Heart left ventricle (tissue), 16 donors: ENCODE data around the gene UQCR11. TPM values are rescaled to one million over a fixed set of nuclear protein-coding genes. Genes with fewer than 3 reads are reported as not detected.

Source experiments
- ATAC-seq, 4 donors: fragments of 200-7000 bp; cut with Tn5 transposase; one replicate each; pipeline ENCODE4 v1.9.1; 2020 to 2022; ENCODE audit warnings: moderate library complexity in 4 of 4, mild to moderate bottlenecking in 3 of 4, moderate number of reproducible peaks in 1 of 4
- DNase-seq, 5 donors: peaks; one replicate each; pipeline ENCODE4 v3.0.0-alpha.2; 2020
- H3K27ac ChIP-seq, 12 donors: fragments of 200-600 bp; sonication (generic) in 4 of 12; one replicate each; pipeline versions ENCODE4 v1.5.0 to v1.8.0; 2016 to 2022; ENCODE audit warnings: mild to moderate bottlenecking in 2 of 12
- H3K27me3 ChIP-seq, 9 donors: fragments of 200-600 bp; sonication (generic) in 2 of 9; one replicate each; pipeline versions ENCODE4 v1.5.1 to v1.8.0; 2016 to 2022; ENCODE audit warnings: mild to moderate bottlenecking in 3 of 9
- H3K36me3 ChIP-seq, 9 donors: fragments of 200-600 bp; sonication (generic) in 2 of 9; one replicate each; pipeline versions ENCODE4 v1.5.0 to v1.8.0; 2018 to 2022; ENCODE audit warnings: mild to moderate bottlenecking in 2 of 9
- H3K4me1 ChIP-seq, 12 donors: fragments of 200-600 bp; sonication (generic) in 4 of 12; one replicate each; pipeline versions ENCODE4 v1.5.0 to v1.8.0; 2016 to 2022; ENCODE audit warnings: mild to moderate bottlenecking in 3 of 12
- H3K4me3 ChIP-seq, 12 donors: fragments of 200-600 bp; sonication (generic) in 4 of 12; one replicate each; pipeline versions ENCODE4 v1.5.0 to v1.8.0; 2017 to 2022; ENCODE audit warnings: mild to moderate bottlenecking in 9 of 12, moderate library complexity in 4 of 12
- H3K9me3 ChIP-seq, 12 donors: fragments of 200-600 bp; sonication (generic) in 4 of 12; one replicate each; pipeline versions ENCODE4 v1.5.0 to v1.8.0; 2016 to 2022; ENCODE audit warnings: mild to moderate bottlenecking in 1 of 12
- POLR2A ChIP-seq, 2 donors: fragments of 450-650 bp; IDR thresholded peaks; one replicate each; pipeline ENCODE4 v1.6.1; 2017; ENCODE audit warnings: antibody characterized with exemption in 2 of 2, mild to moderate bottlenecking in 2 of 2, moderate library complexity in 2 of 2
- WGBS, 4 donors: extraction: QIAGEN DNeasy Blood & Tissue Kit in 2 of 4; methylation state at CpG; one replicate each; pipeline versions ENCODE4 v1.1.5 to v1.1.7; 2013 to 2018; 5-methylcytosine and 5-hydroxymethylcytosine counted together
- intact Hi-C, 10 donors: fragments of 100-400 bp; cut with DNase I; formaldehyde crosslinking; loops; one replicate each; pipeline versions ENCODE4 v1.11.1 to v1.14.2; 2022
- polyA plus RNA-seq, 2 donors: library from polyadenylated mRNA; stranded (reverse); fragments of 200-250 nt; gene quantifications; one replicate each; pipeline ENCODE4 v1.2.3, GENCODE V29; 2013
- total RNA-seq, 9 donors: library from RNA; depleted of rRNA in 2 of 9; stranded (reverse); fragments of >200 nt in 2 of 9; fragmentation: NEBNext Ultra II Directional in 3 of 9; extraction: Animal tissue kit (Norgen Biotek cat#: 25700) in 3 of 9; gene quantifications; one replicate each; pipeline versions ENCODE4 v1.1.0 to v1.2.4, GENCODE V29; 2016 to 2023
- TF ChIP-seq, protein P1 (sequence below), 12 donors: fragments of 200-600 bp; sonication (generic) in 4 of 12; IDR thresholded peaks; one replicate each; pipeline versions ENCODE4 v1.5.0 to v1.8.0; 2018 to 2022; ENCODE audit warnings: antibody characterized with exemption in 12 of 12, mild to moderate bottlenecking in 5 of 12
- donor health status: ischemic (EF 13 %, LVEDD 7.1; RV severe dilation, severe dysfunction).
- donor health status: healthy with polysubstance abuse.
- donor health status: DM: no; HTN: yes; CAD: no.
- donor health status: DM: no; HTN: no; CAD: no.
- donor health status: ischemic (EF 25% LVEDD 6.9; RV normal size, moderate dysfunction).
- donor health status: ischemic (EF 25% LVEDD 5.7; RV mildly dilated, moderate dysfunction).
- donor health status: healthy.
- donor health status: DM: yes; HTN: yes; CAD: no.
- donor health status: ischemic (EF 35%, LVEDD 5.7; RV mildly dilated, moderate dysfunction).
- donor health status: nonischemic (EF 11% LVEDD 7.7; RV severe dilation, severe dysfunction).
- donor health status: DM: yes; HTN: yes; CAD: no.
- donor health status: PGD.
- donor health status: ischemic (EF 29% LVEDD 5.4; RV normal size, mild dysfunction).
- donor health status: nonischemic (EF 23%, LVEDD 6.1; RV moderate dilation, normal function).

UQCR11 gene
- total and polyA plus RNA-seq, 11 donors = 170 to 982 (median 671) TPM

DNA sequence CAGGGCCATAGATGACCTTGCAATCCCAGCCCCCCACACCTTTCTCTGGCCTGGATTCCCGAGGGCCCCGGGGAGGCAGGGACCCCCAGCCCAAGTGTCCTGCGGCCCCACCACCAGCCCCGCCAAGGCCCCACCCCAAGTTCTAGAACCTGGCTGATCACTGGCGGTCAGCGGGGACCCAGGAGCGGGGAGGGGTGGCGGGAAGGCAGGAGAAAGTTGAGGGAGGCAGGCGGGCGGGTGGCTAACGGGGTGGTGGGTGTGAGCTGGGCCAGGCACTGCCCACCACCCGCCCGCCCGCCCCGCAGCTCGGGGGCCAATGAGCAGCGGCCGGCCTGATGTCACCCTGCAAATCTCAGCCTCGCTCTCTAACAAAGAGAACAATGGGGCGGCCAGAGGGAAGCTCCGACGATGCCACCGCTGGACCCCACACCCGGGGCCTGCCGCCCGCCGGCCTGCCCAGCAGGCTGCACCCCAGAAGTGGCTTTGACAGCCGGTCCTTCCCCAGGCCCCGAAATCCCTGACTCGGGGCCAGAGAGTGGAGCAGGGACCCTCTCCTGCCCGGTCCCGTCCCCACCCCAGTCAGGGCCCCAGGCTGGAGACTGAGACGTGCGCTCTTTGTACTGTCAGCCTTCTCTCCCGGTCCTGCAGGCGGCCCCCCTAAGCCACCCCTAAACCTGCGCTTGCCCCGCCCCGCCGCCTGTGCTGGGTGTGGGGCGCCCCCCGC lies 38.7 kb downstream of the UQCR11 start:
- TF ChIP-seq, protein P1, sequence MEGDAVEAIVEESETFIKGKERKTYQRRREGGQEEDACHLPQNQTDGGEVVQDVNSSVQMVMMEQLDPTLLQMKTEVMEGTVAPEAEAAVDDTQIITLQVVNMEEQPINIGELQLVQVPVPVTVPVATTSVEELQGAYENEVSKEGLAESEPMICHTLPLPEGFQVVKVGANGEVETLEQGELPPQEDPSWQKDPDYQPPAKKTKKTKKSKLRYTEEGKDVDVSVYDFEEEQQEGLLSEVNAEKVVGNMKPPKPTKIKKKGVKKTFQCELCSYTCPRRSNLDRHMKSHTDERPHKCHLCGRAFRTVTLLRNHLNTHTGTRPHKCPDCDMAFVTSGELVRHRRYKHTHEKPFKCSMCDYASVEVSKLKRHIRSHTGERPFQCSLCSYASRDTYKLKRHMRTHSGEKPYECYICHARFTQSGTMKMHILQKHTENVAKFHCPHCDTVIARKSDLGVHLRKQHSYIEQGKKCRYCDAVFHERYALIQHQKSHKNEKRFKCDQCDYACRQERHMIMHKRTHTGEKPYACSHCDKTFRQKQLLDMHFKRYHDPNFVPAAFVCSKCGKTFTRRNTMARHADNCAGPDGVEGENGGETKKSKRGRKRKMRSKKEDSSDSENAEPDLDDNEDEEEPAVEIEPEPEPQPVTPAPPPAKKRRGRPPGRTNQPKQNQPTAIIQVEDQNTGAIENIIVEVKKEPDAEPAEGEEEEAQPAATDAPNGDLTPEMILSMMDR (IDR thresholded peaks at IDR 0.05) = no peak
- TF ChIP-seq POLR2A (IDR thresholded peaks at IDR 0.05) = peak in 1 of 2 donors; percentile 60
- 4 to 10% (median 8%) methylated on average over 20 to 42 of the region's 42 CpGs for WGBS, 4 donors
- Histone ChIP-seq H3K36me3 (no peaks in the 10 kb centered on the region), H3K4me3 (peak overlapping the region; percentile 56 to 95 (median 76)), H3K27ac (peak overlapping the region; percentile 60 to 91 (median 79)), H3K9me3 (no peaks in the 10 kb centered on the region), H3K4me1 (peaks cover 0 to 25% (median 9%) of the 10 kb centered on the region in 12 donors), H3K27me3 (peaks cover 0 to 4% (median 0%) of the 10 kb centered on the region in 9 donors)
- ATAC-seq (peak; percentile 65 to 90 (median 82)), DNase-seq (peak in 4 of 5 donors; percentile 61 to 76 (median 71))
- intact Hi-C loops = loop anchor here in 1 of 10 donors (5.0 kb wide), 1 partner anchor 86 kb away; the partner anchor contains the start of gene TCF3

DNA sequence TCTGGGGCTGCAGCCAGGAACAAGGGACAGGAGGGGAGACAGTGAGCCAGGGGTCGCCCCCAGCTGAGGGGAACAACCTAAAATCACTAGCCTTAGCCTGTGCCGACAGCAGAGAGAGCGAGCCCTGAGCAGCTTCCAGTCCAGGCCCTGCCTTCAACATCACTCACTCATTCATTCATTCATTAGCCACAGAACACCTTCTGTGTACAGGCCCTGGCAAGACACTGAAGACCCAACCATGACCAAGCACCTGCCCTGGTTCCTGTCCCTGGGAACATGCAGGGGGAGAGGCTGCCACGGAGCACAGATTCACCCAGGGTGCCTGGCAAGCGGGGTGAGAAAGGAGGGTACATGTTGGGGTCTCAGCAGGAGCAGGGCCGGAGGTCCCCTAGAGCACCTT lies 42.0 kb downstream of the UQCR11 start:
- Histone ChIP-seq H3K4me1 (peaks cover 0 to 33% (median 6%) of the 10 kb centered on the region in 12 donors), H3K36me3 (no peaks in the 10 kb centered on the region), H3K27me3 (peaks cover 0 to 4% (median 0%) of the 10 kb centered on the region in 9 donors), H3K27ac (no peak overlapping the region), H3K9me3 (no peaks in the 10 kb centered on the region), H3K4me3 (no peak overlapping the region)
- ATAC-seq = no peak
- TF ChIP-seq POLR2A (IDR thresholded peaks at IDR 0.05) = no peak
- TF ChIP-seq, protein P1 (IDR thresholded peaks at IDR 0.05) = no peak
- WGBS, 4 donors = 86 to 95% (median 91%) methylated on average over 5 to 6 of the region's 6 CpGs
- intact Hi-C loops = no loop called here
- DNase-seq = no peak

- Histone ChIP-seq H3K27me3 (no peaks in the 10 kb centered on the region), H3K4me3 (no peak overlapping the region), H3K36me3 (peaks cover 0 to 5% (median 0%) of the 10 kb centered on the region in 9 donors), H3K9me3 (no peaks in the 10 kb centered on the region), H3K4me1 (peaks cover 0 to 22% (median 4%) of the 10 kb centered on the region in 12 donors), H3K27ac (no peak overlapping the region)
- WGBS, 4 donors = 80 to 91% (median 87%) methylated on average over 17 of the region's 17 CpGs
- TF ChIP-seq POLR2A (IDR thresholded peaks at IDR 0.05) = no peak
- TF ChIP-seq, protein P1 (IDR thresholded peaks at IDR 0.05) = no peak
- intact Hi-C loops = no loop called here
- no peak for ATAC-seq
- DNase-seq = no peak
These were observed 43.9 kb downstream of the UQCR11 start for GRCh38 chr19:1561236-1561842.

DNA sequence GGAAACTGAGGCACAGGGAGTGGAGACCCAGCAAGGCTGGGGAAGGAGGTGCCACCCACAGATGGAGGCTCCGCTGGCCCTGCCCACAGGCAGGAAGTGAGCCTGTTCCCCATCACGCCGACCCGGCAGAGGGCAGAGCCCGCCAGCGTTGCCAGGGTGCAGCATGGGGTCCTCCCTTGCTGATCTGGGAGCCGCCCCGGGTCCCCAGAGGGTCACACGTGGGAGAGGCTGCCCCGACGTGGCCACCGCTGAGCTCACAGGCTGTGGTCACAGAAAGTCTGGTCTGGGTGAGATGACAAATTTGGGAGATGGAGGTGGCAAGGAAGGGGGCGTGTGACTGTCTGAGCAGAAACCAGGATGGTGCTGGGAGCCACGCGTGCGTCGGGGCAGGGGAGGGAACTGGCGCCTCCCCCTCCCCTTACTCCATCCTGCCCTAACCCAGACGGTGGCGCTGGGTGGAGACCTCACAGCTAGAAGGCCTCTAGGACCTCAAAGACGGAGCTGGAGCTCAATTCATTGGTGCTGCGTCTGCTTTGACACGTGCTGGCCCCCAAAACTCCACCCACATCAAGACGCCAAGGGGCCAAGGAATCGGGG lies 44.9 kb downstream of the UQCR11 start:
- DNase-seq = no peak
- TF ChIP-seq, protein P1 (IDR thresholded peaks at IDR 0.05) = no peak
- no peak for TF ChIP-seq POLR2A (IDR thresholded peaks at IDR 0.05)
- H3K4me3 ChIP-seq = no peak overlapping the region
- 63 to 71% (median 66%) methylated on average over 24 to 25 of the region's 25 CpGs for whole genome bisulfite sequencing, 4 donors
- no peak overlapping the region for H3K27ac ChIP-seq
- no peak for ATAC-seq
- no peaks in the 10 kb centered on the region for H3K9me3 ChIP-seq
- peaks cover 0 to 13% (median 0%) of the 10 kb centered on the region in 12 donors for H3K4me1 ChIP-seq
- H3K36me3 ChIP-seq = peaks cover 0 to 13% (median 0%) of the 10 kb centered on the region in 9 donors
- intact Hi-C loops = no loop called here
- H3K27me3 ChIP-seq = no peaks in the 10 kb centered on the region
